ENCODE measurements around the gene JAM2.

Gene JAM2

GRCh38 chr21:25619198-25619597, 19.9 kb upstream of the JAM2 start:
- TF ChIP-seq CTCF (IDR thresholded peaks at IDR 0.05): no peak

GRCh38 chr21:25624511-25624910, 14.5 kb upstream of the JAM2 start:
- no peak for TF ChIP-seq CTCF (IDR thresholded peaks at IDR 0.05)

GRCh38 chr21:25625036-25625435, 14.0 kb upstream of the JAM2 start:
- TF ChIP-seq CTCF (IDR thresholded peaks at IDR 0.05): no peak

GRCh38 chr21:25626757-25627156, 12.3 kb upstream of the JAM2 start:
- TF ChIP-seq CTCF (IDR thresholded peaks at IDR 0.05): no peak

- no peak for TF ChIP-seq CTCF (IDR thresholded peaks at IDR 0.05)
Measured at GRCh38 chr21:25632296-25632695, 6.8 kb upstream of the JAM2 start.

- TF ChIP-seq CTCF (IDR thresholded peaks at IDR 0.05): no peak
Measured at GRCh38 chr21:25635310-25635709, 3.7 kb upstream of the JAM2 start.

GRCh38 chr21:25636727-25637126, 2.3 kb upstream of the JAM2 start:
- no peak for TF ChIP-seq CTCF (IDR thresholded peaks at IDR 0.05)

Data from LNCAP (cell line).